GM12864 (cell line): ENCODE measurements around the gene TMEM181.
"Not testable (repeated sequence)": the region's sequence is repeated elsewhere in the genome, so short reads cannot be mapped to it uniquely, and the experiment has no call there.

ENCODE experiments used
- DNase-seq: peaks from one replicate; pipeline ENCODE4 v3.0.0-alpha.2; 2011; ENCODE audit warnings: low read depth
- H3K4me3 ChIP-seq: 2 replicates; pipeline ENCODE4 v1.5.1; 2011; ENCODE audit warnings: mild to moderate bottlenecking, low read depth, low read length, control low read depth
- CTCF ChIP-seq: IDR thresholded peaks from 2 replicates; pipeline ENCODE4 v1.5.1; 2011; ENCODE audit warnings: low read depth, mild to moderate bottlenecking, moderate library complexity, low read length, control low read depth, inconsistent platforms; ENCODE audit errors: missing control alignments

TMEM181 gene

DNA sequence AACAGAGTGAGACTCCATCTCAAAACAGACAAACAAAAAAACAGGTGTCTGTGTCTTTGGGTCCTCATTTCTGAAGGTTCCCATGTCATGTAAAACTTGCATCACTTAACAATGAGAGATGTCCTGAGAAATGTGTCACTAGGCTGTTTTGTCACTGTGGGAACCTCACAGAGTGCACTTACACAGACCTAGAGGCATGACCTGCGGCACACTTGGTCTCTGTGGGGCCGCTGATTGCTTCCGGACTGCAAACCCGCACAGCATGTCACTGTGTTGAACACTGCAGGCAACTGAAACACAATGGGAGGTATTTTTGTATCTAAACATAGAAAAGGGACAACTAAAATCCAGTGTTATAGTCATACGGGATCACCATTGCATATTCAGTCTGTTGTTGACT, 42.3 kb upstream of the TMEM181 start:
- peak overlapping the region; percentile 22; the same call in 1 of the 2 replicates for H3K4me3 ChIP-seq
- DNase-seq: peak; percentile 70
- TF ChIP-seq CTCF: no peak

- H3K4me3 ChIP-seq: peak overlapping the region; percentile 22; the same call in 1 of the 2 replicates
- peak; percentile 64 for DNase-seq
- peak; percentile 62 for TF ChIP-seq CTCF
These were observed 41.4 kb upstream of the TMEM181 start for GRCh38 chr6:158518191-158519127.

DNA sequence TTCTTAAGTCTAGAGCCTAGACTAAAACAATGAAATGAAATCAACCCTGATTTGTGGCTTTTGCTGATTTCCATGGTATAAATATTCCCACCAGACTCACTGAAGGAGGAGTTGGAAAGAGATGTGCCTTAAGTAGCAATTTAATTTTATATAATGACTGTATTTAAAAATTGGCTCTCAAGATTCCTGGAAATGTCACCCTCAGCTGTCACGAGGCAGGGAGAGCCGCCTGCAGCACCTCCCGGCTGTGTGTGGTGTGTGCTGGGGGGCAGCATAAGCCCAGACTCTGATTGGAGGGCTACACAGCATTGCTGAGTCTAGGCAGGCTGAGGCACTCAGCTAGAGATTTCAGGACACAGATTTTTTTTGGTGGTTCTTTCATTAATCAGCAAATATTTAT, 40.6 kb upstream of the TMEM181 start:
- TF ChIP-seq CTCF: no peak
- DNase-seq: no peak
- H3K4me3 ChIP-seq: no peak overlapping the region

GRCh38 chr6:158519761-158520160, 40.1 kb upstream of the TMEM181 start:
- H3K4me3 ChIP-seq: no peak overlapping the region
- no peak for TF ChIP-seq CTCF
- no peak for DNase-seq

GRCh38 chr6:158520975-158521374, 38.9 kb upstream of the TMEM181 start:
- not testable (repeated sequence) for DNase-seq, H3K4me3 ChIP-seq

GRCh38 chr6:158521759-158522158, 38.1 kb upstream of the TMEM181 start:
- DNase-seq: no peak
- H3K4me3 ChIP-seq: no peak overlapping the region
- no peak for TF ChIP-seq CTCF

- TF ChIP-seq CTCF: no peak
- no peak for DNase-seq
- H3K4me3 ChIP-seq: no peak overlapping the region
These were observed 37.3 kb upstream of the TMEM181 start for GRCh38 chr6:158522616-158523015.
